Choroid plexus epithelial cell (primary cell): Measurements from ENCODE around the gene BBIP1.
A peak's percentile ranks its signal among the peaks of the same experiment; 100 is the strongest.

Experiments used
- DNase-seq: peaks from one replicate; pipeline ENCODE4 v3.0.0-alpha.2; 2010; ENCODE audit warnings: low read depth
- H3K4me3 ChIP-seq: 2 replicates; pipeline ENCODE4 v1.5.1; 2011; ENCODE audit warnings: low read depth, mild to moderate bottlenecking, control low read depth, low read length, moderate library complexity
- CTCF ChIP-seq: conservative IDR thresholded peaks from 2 replicates; pipeline ENCODE4 v1.5.1; 2011; ENCODE audit warnings: low read depth, mild to moderate bottlenecking, control low read depth, inconsistent platforms, low read length, moderate library complexity

BBIP1 gene

GRCh38 chr10:110901954-110902819 lies 16.8 kb downstream of the BBIP1 start:
- DNase-seq: peak; percentile 83
- H3K4me3 ChIP-seq: no peak overlapping the region
- no peak for TF ChIP-seq CTCF

- H3K4me3 ChIP-seq: no peak overlapping the region
- DNase-seq: no peak
- no peak for TF ChIP-seq CTCF
Measured at GRCh38 chr10:110900983-110901382, 18.0 kb downstream of the BBIP1 start.

GRCh38 chr10:110898391-110898790 lies 20.6 kb downstream of the BBIP1 start:
- no peak overlapping the region for H3K4me3 ChIP-seq
- TF ChIP-seq CTCF: no peak
- DNase-seq: no peak

GRCh38 chr10:110897184-110897583 lies 21.8 kb downstream of the BBIP1 start:
- no peak for DNase-seq
- H3K4me3 ChIP-seq: no peak overlapping the region
- no peak for TF ChIP-seq CTCF

- DNase-seq: peak; percentile 65
- H3K4me3 ChIP-seq: no peak overlapping the region
- TF ChIP-seq CTCF: peak; percentile 44
Measured at GRCh38 chr10:110893559-110894179, 25.3 kb downstream of the BBIP1 start.

GRCh38 chr10:110892602-110893288 lies 26.2 kb downstream of the BBIP1 start:
- H3K4me3 ChIP-seq: no peak overlapping the region
- no peak for DNase-seq
- TF ChIP-seq CTCF: no peak
